BJ (cell line): ENCODE data around the gene SERGEF. TPM values are rescaled to one million over a fixed set of nuclear protein-coding genes. Genes with fewer than 3 reads are reported as not detected.

Source experiments
- CTCF ChIA-PET: fragments of 350-600 bp; formaldehyde crosslinking; extraction: SDS; loops from one replicate; lab custom pipeline; 2021; ENCODE audit warnings: antibody characterized with exemption, inconsistent platforms; lab: Yijun Ruan, JAX
- POLR2A ChIA-PET: fragments of 300-600 bp; sonication (Branson Sonifier 250); formaldehyde crosslinking; extraction: SDS; loops from one replicate; lab custom pipeline; 2021; ENCODE audit warnings: antibody characterized with exemption; lab: Charles Lee
- DNase-seq: peaks from one replicate; pipeline ENCODE4 v3.0.0-alpha.2; 2011; ENCODE audit warnings: low read depth
- H3K27me3 ChIP-seq: 2 replicates; pipeline ENCODE4 v1.6.0; 2011; ENCODE audit warnings: low read length; ENCODE audit not compliant: control insufficient read depth, insufficient read depth
- H3K36me3 ChIP-seq: 2 replicates; pipeline ENCODE4 v1.5.1; 2011; ENCODE audit warnings: low read length; ENCODE audit not compliant: control insufficient read depth, insufficient read depth
- H3K4me3 ChIP-seq: 2 replicates; pipeline ENCODE4 v1.5.1; 2011; ENCODE audit warnings: low read depth, mild to moderate bottlenecking, control low read depth, low read length
- CTCF ChIP-seq: IDR thresholded peaks from 2 replicates; pipeline ENCODE4 v1.5.1; 2011; ENCODE audit warnings: low read depth, mild to moderate bottlenecking, control low read depth, inconsistent platforms, low read length, moderate library complexity; ENCODE audit not compliant: insufficient read depth
- polyA plus RNA-seq: library from polyadenylated mRNA; depleted of rRNA; stranded (reverse); fragments of >200 nt; gene quantifications from 2 replicates; pipeline ENCODE4 v1.2.3, GENCODE V29; 2011

The SERGEF gene
- polyA plus RNA-seq, 1 experiment = 17.4 TPM

DNA sequence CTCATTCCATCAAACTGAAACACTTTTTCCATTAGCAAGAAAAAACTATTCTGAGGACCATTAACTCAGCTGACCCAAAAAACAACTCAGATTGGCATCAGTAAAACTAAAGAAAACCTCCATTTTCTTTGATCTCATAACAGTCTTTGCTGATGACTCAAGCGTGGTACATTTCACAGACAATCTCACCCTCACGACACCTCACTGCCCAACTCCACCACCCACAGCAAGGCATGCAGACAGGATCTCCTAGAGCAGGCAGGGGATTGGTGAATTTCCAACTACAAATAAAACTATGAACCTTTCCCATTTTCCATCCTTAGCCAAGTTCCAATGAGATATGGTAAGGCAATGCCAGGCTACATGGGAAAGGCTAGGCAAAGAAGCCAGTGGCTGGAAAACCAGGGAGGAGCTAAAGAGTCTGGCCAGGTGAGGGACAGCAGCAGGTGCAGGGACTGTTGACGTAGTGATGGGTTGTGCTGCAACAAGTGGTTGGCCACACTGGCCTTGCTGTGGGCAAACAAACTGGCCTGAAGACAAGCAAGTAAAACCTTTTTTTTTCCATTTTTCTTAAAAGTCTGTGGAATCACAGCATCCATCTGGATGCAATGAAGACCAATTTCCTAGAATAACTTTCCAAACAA is 97.2 kb downstream of the SERGEF start:
- ChIA-PET CTCF (interaction anchor here (0.7 to 2.0 kb wide), 2 partner anchors 10 to 117 kb away, joined by 3 to 4 read pairs; no protein-coding TSS in a partner anchor), POLR2A (no interaction called here)
- DNase-seq = no peak

DNA sequence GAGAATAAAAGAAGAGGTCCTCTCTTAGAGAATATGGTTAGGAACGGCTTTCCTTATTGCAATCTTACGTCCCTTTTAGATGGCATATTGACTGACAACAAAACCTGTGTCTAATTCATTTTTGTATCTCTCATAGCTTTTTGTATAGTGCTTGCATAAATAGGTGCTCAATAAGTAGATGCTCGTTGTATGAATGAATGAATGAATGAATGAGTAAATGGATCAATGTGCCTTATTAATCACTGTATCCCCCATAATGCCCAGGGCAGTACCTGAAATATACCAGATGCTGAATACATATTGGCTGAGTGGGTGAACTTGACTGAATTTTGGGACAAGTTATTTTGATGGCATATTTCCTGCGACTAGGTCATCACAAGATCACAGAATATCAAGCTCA is 97.9 kb downstream of the SERGEF start:
- ChIA-PET CTCF (interaction anchor here (0.7 to 2.0 kb wide), 2 partner anchors 9 to 116 kb away, joined by 3 to 4 read pairs; no protein-coding TSS in a partner anchor), POLR2A (no interaction called here)
- DNase-seq = no peak
- H3K4me3 ChIP-seq = no peak overlapping the region
- H3K36me3 ChIP-seq = no peaks in the 10 kb centered on the region
- no peaks in the 10 kb centered on the region for H3K27me3 ChIP-seq
- no peak for TF ChIP-seq CTCF

More for the DNA sequence above, 97.2 kb downstream of the SERGEF start:
- no peak for TF ChIP-seq CTCF
- H3K36me3 ChIP-seq = no peaks in the 10 kb centered on the region
- no peaks in the 10 kb centered on the region for H3K27me3 ChIP-seq
- H3K4me3 ChIP-seq = no peak overlapping the region

- POLR2A ChIA-PET = no interaction called here
- Histone ChIP-seq H3K27me3 (no peaks in the 10 kb centered on the region), H3K4me3 (no peak overlapping the region), H3K36me3 (no peaks in the 10 kb centered on the region)
- CTCF ChIA-PET = interaction anchor here (1.2 to 1.4 kb wide), 2 partner anchors 16 to 72 kb away, joined by 3 read pairs; no protein-coding TSS in a partner anchor
- DNase-seq = no peak
- no peak for TF ChIP-seq CTCF
Observed at GRCh38 chr11:17907046-17907445, 105.8 kb downstream of the SERGEF start.

GRCh38 chr11:17906436-17906835 is 106.4 kb downstream of the SERGEF start:
- H3K27me3 ChIP-seq = no peaks in the 10 kb centered on the region
- TF ChIP-seq CTCF = no peak
- ChIA-PET CTCF (interaction anchor here (1.2 to 1.5 kb wide), 4 partner anchors 9 to 72 kb away, joined by 3 to 4 read pairs (median 3); no protein-coding TSS in a partner anchor), POLR2A (no interaction called here)
- H3K4me3 ChIP-seq = no peak overlapping the region
- no peaks in the 10 kb centered on the region for H3K36me3 ChIP-seq
- no peak for DNase-seq

DNA sequence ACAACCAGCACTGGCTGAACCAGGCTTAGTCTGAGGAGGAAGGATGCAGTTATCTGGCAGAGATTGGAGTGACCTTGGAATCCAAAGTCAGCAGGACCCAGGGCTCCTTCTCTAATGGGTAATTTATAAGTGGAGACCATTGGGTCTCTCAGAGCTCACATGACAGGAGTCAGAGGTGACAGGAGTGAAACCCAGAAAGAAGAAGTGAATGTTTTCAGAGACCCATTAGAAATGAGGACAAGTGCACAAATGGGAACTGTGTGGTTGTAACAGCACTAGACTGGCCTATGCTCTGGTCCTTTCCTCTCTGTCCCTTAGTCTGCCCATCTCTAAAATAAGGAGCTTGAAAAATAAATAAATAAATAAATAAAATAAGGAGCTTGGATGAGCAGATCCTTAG is 107.4 kb downstream of the SERGEF start:
- Histone ChIP-seq H3K4me3 (no peak overlapping the region), H3K36me3 (no peaks in the 10 kb centered on the region), H3K27me3 (no peaks in the 10 kb centered on the region)
- CTCF ChIA-PET = interaction anchor here (1.0 to 1.5 kb wide), 4 partner anchors 8 to 174 kb away, joined by 3 to 4 read pairs (median 3); no protein-coding TSS in a partner anchor
- POLR2A ChIA-PET = no interaction called here
- DNase-seq = no peak
- TF ChIP-seq CTCF = no peak
